Tibial nerve (tissue), 4 donors: ENCODE measurements around the gene ZNF653.

Source experiments
- EP300 ChIP-seq, 2 donors: sonication (generic); formaldehyde crosslinking; IDR thresholded peaks; one replicate each; pipeline ENCODE4 v1.6.1; 2017; ENCODE audit warnings: antibody characterized with exemption in 2 of 2, mild to moderate bottlenecking in 1 of 2
- POLR2A ChIP-seq, 2 donors: fragments of 450-650 bp; IDR thresholded peaks; one replicate each; pipeline ENCODE4 v1.6.1; 2017; ENCODE audit warnings: antibody characterized with exemption in 2 of 2, mild to moderate bottlenecking in 2 of 2, moderate library complexity in 2 of 2
- TF ChIP-seq, protein P1 (sequence below), 5 experiments: fragments of 200-600 bp in 3 of 5; fragments of 450-650 bp in 2 of 5; sonication (generic) in 3 of 5; IDR thresholded peaks; one replicate each; pipeline ENCODE4 v1.5.1; 2016 to 2019; ENCODE audit warnings: antibody characterized with exemption in 5 of 5, mild to moderate bottlenecking in 3 of 5, moderate library complexity in 2 of 5

DNA sequence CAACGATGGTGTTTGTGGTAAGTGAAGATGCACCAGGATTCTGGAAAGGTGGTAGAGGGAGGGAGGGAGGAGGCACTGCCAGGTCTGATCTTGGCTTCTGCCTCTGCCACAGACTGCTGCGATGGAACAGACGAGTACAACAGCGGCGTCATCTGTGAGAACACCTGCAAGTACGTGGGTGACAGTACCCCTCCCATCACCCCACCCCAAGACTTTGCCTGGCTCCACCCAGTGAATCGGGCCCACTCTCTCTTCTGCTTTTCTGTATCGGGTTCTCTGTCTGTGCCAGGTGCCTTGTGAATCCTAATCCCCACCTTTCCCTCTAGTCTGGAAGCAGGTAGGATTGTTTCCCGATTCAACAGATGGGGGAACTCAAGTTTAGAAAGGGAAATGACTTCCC lies 67.7 kb downstream of the ZNF653 start:
- no peak for TF ChIP-seq EP300 (IDR thresholded peaks at IDR 0.05)
- TF ChIP-seq, protein P1, sequence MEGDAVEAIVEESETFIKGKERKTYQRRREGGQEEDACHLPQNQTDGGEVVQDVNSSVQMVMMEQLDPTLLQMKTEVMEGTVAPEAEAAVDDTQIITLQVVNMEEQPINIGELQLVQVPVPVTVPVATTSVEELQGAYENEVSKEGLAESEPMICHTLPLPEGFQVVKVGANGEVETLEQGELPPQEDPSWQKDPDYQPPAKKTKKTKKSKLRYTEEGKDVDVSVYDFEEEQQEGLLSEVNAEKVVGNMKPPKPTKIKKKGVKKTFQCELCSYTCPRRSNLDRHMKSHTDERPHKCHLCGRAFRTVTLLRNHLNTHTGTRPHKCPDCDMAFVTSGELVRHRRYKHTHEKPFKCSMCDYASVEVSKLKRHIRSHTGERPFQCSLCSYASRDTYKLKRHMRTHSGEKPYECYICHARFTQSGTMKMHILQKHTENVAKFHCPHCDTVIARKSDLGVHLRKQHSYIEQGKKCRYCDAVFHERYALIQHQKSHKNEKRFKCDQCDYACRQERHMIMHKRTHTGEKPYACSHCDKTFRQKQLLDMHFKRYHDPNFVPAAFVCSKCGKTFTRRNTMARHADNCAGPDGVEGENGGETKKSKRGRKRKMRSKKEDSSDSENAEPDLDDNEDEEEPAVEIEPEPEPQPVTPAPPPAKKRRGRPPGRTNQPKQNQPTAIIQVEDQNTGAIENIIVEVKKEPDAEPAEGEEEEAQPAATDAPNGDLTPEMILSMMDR (IDR thresholded peaks at IDR 0.05) = no peak
- TF ChIP-seq POLR2A (IDR thresholded peaks at IDR 0.05) = no peak
